Gastroesophageal sphincter (tissue), 4 donors: ENCODE measurements around the gene ANGPTL5. TPM values are rescaled to one million over a fixed set of nuclear protein-coding genes. Genes with fewer than 3 reads are reported as not detected.

Experiments used
- ATAC-seq: fragments of 150-250 bp; one replicate; pipeline ENCODE4 v1.9.1; 2016; ENCODE audit warnings: mild to moderate bottlenecking, moderate library complexity
- H3K27ac ChIP-seq, 4 donors: fragments of 200-600 bp; sonication (generic) in 3 of 4; 1 replicate in 3 of 4; 2 replicates in 1 of 4; pipeline ENCODE4 v1.5.1; 2016 to 2019
- H3K27me3 ChIP-seq: fragments of 200-600 bp; sonication (generic); one replicate; pipeline ENCODE4 v1.5.1; 2019
- H3K36me3 ChIP-seq, 2 donors: fragments of 200-600 bp; sonication (generic); one replicate each; pipeline ENCODE4 v1.5.1; 2019; ENCODE audit warnings: control low read depth in 1 of 2
- H3K4me1 ChIP-seq, 3 donors: fragments of 200-600 bp; sonication (generic); 1 replicate in 2 of 3; 2 replicates in 1 of 3; pipeline ENCODE4 v1.5.1; 2016 to 2019; ENCODE audit warnings: control low read depth in 2 of 3
- H3K4me3 ChIP-seq, 2 donors: fragments of 200-600 bp; sonication (generic); one replicate each; pipeline ENCODE4 v1.5.1; 2019; ENCODE audit warnings: mild to moderate bottlenecking in 1 of 2, moderate library complexity in 1 of 2
- H3K9me3 ChIP-seq, 3 donors: fragments of 200-600 bp; sonication (generic); one replicate each; pipeline ENCODE4 v1.5.1; 2017 to 2019; ENCODE audit warnings: control low read depth in 2 of 3
- EP300 ChIP-seq: sonication (generic); formaldehyde crosslinking; IDR thresholded peaks from one replicate; pipeline ENCODE4 v1.6.1; 2017; ENCODE audit warnings: antibody characterized with exemption, mild to moderate bottlenecking
- POLR2A ChIP-seq, 2 donors: fragments of 450-650 bp; IDR thresholded peaks; one replicate each; pipeline ENCODE4 v1.6.1; 2017; ENCODE audit warnings: antibody characterized with exemption in 2 of 2, mild to moderate bottlenecking in 2 of 2, moderate library complexity in 1 of 2
- POLR2AphosphoS5 ChIP-seq: sonication (generic); formaldehyde crosslinking; IDR thresholded peaks from one replicate; pipeline ENCODE4 v1.6.1; 2017; ENCODE audit warnings: antibody characterized with exemption
- WGBS, 2 donors: methylation state at CpG; one replicate each; pipeline ENCODE4 v1.1.5; 2018; ENCODE audit warnings: low coverage in 1 of 2; 5-methylcytosine and 5-hydroxymethylcytosine counted together
- total RNA-seq, 4 donors: library from RNA; depleted of rRNA; stranded (reverse); fragments of >200 nt; gene quantifications; one replicate each; pipeline ENCODE4 v1.1.0, GENCODE V29; 2016
- TF ChIP-seq, protein P1 (sequence below), 4 experiments: fragments of 200-600 bp in 2 of 4; fragments of 450-650 bp in 2 of 4; sonication (generic) in 1 of 4; IDR thresholded peaks; one replicate each; pipeline ENCODE4 v1.5.1; 2017 to 2019; ENCODE audit warnings: antibody characterized with exemption in 4 of 4, mild to moderate bottlenecking in 2 of 4, moderate library complexity in 2 of 4

The ANGPTL5 gene
- total RNA-seq, 4 donors from 2014 or later, result 0.12 to 0.62 (median 0.57) TPM; not detected in 1

DNA sequence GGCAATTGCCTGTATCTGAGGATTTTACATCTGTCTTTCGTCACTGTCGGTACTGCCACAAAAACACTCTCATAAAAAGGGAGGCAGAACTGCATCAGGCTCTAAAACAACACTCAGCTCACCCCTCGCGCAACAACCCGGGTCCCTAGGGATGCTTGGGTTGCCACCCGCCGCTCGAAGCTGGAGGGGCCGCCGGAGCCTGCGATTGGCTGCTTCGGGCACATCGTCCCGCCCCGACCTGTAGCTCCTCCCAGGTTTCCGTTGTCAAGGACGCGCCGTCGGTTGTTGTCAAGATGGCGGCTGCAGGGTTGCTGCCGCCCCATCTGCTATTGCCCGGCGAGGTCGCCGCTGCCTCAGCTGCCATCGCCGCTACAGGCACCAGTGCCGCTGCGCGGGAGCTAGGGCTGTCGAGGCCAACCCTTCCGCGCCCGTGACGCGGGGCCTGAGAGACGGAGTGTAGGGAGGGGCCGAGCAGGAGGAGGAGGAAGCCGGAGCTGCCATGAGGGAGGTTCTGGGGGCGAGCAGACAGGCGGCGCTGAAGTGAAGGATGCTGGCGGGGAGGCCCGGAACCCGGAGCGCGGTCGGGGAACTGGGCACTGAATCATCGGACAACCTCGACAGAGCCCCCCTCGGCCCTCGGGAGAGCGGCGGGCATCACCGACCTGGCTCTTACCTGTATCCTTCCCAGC lies 1.4 kb downstream of the ANGPTL5 start, which contains the start of gene CEP126:
Gene CEP126 (plus strand): TSS at position 273 of the 689 bp plus-strand sequence. CDS start 275 bp downstream, at position 548.
- TF ChIP-seq POLR2A (IDR thresholded peaks at IDR 0.05) (peak; percentile 30 to 42), POLR2AphosphoS5 (peak; percentile 40), EP300 (no peak)
- TF ChIP-seq, protein P1, sequence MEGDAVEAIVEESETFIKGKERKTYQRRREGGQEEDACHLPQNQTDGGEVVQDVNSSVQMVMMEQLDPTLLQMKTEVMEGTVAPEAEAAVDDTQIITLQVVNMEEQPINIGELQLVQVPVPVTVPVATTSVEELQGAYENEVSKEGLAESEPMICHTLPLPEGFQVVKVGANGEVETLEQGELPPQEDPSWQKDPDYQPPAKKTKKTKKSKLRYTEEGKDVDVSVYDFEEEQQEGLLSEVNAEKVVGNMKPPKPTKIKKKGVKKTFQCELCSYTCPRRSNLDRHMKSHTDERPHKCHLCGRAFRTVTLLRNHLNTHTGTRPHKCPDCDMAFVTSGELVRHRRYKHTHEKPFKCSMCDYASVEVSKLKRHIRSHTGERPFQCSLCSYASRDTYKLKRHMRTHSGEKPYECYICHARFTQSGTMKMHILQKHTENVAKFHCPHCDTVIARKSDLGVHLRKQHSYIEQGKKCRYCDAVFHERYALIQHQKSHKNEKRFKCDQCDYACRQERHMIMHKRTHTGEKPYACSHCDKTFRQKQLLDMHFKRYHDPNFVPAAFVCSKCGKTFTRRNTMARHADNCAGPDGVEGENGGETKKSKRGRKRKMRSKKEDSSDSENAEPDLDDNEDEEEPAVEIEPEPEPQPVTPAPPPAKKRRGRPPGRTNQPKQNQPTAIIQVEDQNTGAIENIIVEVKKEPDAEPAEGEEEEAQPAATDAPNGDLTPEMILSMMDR (IDR thresholded peaks at IDR 0.05), result peak in 3 of 4 experiments; percentile 24 to 82 (median 54)
- Histone ChIP-seq H3K27me3 (no peaks in the 10 kb centered on the region), H3K9me3 (no peaks in the 10 kb centered on the region), H3K4me3 (peak within 1 kb of the TSS; percentile 75 to 92), H3K27ac (peak within 1 kb of the TSS; percentile 77 to 94 (median 88)), H3K36me3 (no peaks in the 10 kb centered on the region), H3K4me1 (peaks cover 5 to 37% (median 7%) of the 10 kb centered on the region in 3 donors)
- WGBS, 2 donors, result 0% methylated on average over 3 to 18 of the region's 56 CpGs
- peak; percentile 95 for ATAC-seq

DNA sequence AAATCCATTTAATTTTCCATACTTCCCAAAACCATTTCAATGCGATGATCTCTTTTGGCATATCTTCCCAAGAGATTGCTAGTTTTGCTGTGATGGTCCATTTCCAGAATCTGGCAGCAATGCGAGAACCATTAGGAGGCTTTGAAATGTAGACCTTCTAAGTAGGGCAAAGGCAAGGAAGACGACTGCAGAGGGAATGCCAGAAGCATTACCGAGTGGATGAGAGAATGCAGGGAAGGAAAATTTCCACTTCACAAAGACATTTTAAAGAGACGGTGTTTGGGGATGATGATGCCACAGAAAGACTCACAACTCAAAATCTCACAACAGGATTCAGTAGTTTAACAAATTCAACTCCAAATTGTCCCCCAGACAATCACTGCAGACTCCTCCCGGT lies 2.0 kb downstream of the ANGPTL5 start:
- 6% methylated on average over 5 to 6 of the region's 6 CpGs for WGBS, 2 donors
- ATAC-seq, result peak; percentile 38
- H3K4me3 ChIP-seq, result peak overlapping the region; percentile 75 to 92
- no peaks in the 10 kb centered on the region for H3K36me3 ChIP-seq
- TF ChIP-seq POLR2AphosphoS5 (no peak), POLR2A (IDR thresholded peaks at IDR 0.05) (no peak), EP300 (no peak)
- TF ChIP-seq, protein P1 (IDR thresholded peaks at IDR 0.05), result no peak
- H3K27me3 ChIP-seq, result no peaks in the 10 kb centered on the region
- peaks cover 5 to 37% (median 7%) of the 10 kb centered on the region in 3 donors for H3K4me1 ChIP-seq
- H3K9me3 ChIP-seq, result no peaks in the 10 kb centered on the region
- H3K27ac ChIP-seq, result peak overlapping the region; percentile 77 to 94 (median 88)

DNA sequence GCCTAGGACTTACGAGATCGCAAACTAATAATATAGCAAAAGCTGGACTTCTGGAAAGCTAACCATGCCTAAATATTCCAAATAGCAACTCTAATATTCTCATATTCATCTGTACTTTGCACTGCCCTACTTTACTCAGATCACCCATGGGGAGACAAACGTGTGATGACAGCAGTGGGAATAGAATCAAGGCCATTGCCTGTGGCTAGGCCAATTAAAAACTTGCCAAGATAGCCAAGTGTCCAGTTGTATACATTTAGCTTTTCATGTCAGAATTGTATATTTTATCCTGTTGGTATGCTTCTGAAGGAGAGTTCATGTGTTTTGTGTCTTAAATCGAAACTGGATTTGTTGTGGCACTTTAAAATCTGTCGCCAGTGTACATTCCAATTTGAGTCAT lies 2.7 kb downstream of the ANGPTL5 start:
- Histone ChIP-seq H3K4me1 (peaks cover 5 to 37% (median 7%) of the 10 kb centered on the region in 3 donors), H3K4me3 (no peak overlapping the region), H3K27ac (peak overlapping the region; percentile 77 to 94 (median 88)), H3K36me3 (no peaks in the 10 kb centered on the region), H3K9me3 (no peaks in the 10 kb centered on the region), H3K27me3 (no peaks in the 10 kb centered on the region)
- WGBS, 2 donors, result 39 to 62% methylated on average over 5 of the region's 5 CpGs
- TF ChIP-seq EP300 (no peak), POLR2AphosphoS5 (no peak), POLR2A (IDR thresholded peaks at IDR 0.05) (no peak)
- TF ChIP-seq, protein P1 (IDR thresholded peaks at IDR 0.05), result no peak
- no peak for ATAC-seq

DNA sequence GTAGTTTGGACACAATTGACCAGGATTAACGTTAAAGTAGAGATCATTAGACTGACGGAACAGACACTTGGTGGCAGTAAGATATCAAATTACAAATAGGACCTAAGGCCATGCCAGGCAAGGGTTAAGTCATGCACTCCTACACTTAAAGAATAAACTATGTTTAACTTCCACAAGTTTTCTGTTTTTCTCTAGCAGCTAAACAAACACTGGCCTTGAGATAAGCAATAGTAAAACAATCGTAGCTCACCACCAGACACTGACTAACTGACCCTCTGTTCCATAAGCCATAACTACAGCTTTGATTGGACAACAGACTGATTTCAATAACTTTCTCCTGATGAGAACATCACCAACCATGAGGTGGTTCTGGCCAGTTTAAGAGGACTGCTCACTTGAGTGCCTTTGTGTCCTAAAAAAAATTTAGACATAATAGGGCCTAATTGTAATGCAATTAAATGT lies 3.5 kb downstream of the ANGPTL5 start:
- H3K9me3 ChIP-seq, result no peaks in the 10 kb centered on the region
- WGBS, 2 donors, result 59 to 81% methylated on average over 3 of the region's 3 CpGs
- no peak overlapping the region for H3K4me3 ChIP-seq
- TF ChIP-seq POLR2AphosphoS5, result no peak
- TF ChIP-seq, protein P1 (IDR thresholded peaks at IDR 0.05), result no peak
- no peak for TF ChIP-seq EP300
- TF ChIP-seq POLR2A (IDR thresholded peaks at IDR 0.05), result no peak
- peak overlapping the region; percentile 77 to 94 (median 88) for H3K27ac ChIP-seq
- no peaks in the 10 kb centered on the region for H3K36me3 ChIP-seq
- no peak for ATAC-seq
- peaks cover 5 to 37% (median 7%) of the 10 kb centered on the region in 3 donors for H3K4me1 ChIP-seq
- no peaks in the 10 kb centered on the region for H3K27me3 ChIP-seq
